ENCODE results near the gene ARFGAP1.

GRCh38 chr20:63224412-63225081 lies 48.1 kb upstream of the ARFGAP1 start:
- TF ChIP-seq, protein P1, sequence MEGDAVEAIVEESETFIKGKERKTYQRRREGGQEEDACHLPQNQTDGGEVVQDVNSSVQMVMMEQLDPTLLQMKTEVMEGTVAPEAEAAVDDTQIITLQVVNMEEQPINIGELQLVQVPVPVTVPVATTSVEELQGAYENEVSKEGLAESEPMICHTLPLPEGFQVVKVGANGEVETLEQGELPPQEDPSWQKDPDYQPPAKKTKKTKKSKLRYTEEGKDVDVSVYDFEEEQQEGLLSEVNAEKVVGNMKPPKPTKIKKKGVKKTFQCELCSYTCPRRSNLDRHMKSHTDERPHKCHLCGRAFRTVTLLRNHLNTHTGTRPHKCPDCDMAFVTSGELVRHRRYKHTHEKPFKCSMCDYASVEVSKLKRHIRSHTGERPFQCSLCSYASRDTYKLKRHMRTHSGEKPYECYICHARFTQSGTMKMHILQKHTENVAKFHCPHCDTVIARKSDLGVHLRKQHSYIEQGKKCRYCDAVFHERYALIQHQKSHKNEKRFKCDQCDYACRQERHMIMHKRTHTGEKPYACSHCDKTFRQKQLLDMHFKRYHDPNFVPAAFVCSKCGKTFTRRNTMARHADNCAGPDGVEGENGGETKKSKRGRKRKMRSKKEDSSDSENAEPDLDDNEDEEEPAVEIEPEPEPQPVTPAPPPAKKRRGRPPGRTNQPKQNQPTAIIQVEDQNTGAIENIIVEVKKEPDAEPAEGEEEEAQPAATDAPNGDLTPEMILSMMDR (IDR thresholded peaks at IDR 0.05; ENCODE audit: extremely low read depth in 1 of 2, insufficient read depth in 1 of 2, low read depth in 1 of 2, low read length in 2 of 2) = no peak
- no peak for TF ChIP-seq POLR2A (IDR thresholded peaks at IDR 0.05; ENCODE audit: low read depth, low read length)
- no peak for TF ChIP-seq POLR2AphosphoS5 (IDR thresholded peaks at IDR 0.05; ENCODE audit: insufficient read depth, low read depth, low read length)
- TF ChIP-seq, protein P2, sequence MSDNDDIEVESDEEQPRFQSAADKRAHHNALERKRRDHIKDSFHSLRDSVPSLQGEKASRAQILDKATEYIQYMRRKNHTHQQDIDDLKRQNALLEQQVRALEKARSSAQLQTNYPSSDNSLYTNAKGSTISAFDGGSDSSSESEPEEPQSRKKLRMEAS (IDR thresholded peaks at IDR 0.05; ENCODE audit: insufficient read depth, insufficient read length) = no peak
- no peak for TF ChIP-seq MYC (IDR thresholded peaks at IDR 0.05; ENCODE audit: low read depth, low read length)
